ENCODE measurements around the gene ATRNL1.
"Not testable (repeated sequence)": the region's sequence is repeated elsewhere in the genome, so short reads cannot be mapped to it uniquely, and the experiment has no call there.

Gene ATRNL1

DNA sequence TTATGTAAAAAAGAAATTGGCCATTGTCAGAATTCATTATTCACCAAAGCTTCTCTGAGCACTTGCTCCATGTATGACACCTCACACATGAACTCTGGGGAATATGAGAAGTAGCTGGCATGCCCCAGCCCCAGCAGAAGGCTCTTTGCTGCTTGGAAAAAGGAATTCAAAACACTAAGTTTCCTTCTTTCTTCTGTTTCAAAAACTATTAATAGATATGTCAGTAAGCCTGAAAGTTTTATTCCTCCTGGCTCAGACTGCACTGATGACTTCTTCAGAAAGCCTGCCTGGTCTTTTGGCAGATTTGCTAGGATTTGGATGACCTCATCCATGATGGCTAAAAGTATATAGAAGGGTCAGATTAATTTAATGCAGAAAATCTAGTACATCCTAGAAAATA lies 668.9 kb downstream of the ATRNL1 start:
- no peak for DNase-seq (ENCODE audit: low read depth)

DNA sequence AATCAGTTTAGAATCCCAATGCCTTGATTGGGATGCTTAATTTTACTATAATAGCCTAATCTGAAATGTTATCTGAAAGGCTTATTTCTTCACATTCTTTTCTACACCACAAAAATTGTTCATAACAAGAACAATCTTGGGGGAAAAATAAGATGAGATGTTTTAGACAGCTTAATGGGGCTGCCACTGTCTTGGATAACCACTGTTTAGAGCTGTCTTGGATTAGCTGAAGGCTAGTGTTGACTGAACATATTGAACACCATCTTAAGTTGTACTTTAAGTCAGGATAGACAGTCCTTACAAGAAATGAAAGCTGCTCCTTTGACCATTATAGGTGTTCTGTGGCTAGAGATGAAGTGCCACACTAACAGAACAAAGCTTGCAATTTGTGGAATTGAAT lies 678.6 kb downstream of the ATRNL1 start:
- DNase-seq (ENCODE audit: low read depth), result no peak

DNA sequence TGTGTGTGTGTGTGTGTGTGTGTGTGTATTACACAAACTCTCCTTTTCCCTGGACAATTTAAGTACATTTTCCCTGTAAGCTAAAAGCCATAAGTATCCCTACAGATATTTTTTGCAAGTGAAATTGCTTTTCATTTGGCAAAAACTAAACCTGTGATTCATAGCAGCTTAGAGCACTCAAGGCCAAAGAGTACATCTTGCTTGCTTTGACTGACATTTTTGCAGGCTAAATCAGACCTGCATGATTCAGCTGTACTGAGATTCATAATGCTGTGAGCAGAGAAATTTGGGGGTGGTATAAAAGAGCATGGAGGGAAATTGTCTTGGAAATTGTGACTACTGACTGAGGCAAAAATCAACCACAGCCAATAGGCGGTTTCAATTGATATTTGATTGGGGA lies 679.4 kb downstream of the ATRNL1 start:
- DNase-seq (ENCODE audit: low read depth), result no peak

DNA sequence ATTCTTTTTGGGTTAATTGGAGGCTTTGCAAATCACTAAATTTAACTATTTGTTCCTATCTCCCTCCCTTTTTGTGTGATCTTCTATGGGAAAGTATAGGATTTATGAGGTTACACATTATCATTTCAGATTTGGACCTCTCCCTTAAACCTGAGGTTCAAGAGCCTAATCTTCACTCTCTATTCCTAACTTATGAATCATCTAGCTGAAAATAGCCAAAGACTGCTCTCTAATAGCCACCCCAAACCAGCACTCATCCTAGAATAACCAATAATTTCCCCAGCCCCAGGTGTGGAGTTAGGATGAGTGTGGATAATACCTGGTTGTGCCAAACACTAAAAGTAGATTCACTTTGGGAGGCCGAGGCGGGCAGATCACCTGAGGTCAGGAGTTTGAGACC lies 680.7 kb downstream of the ATRNL1 start:
- no peak for DNase-seq (ENCODE audit: low read depth)

DNA sequence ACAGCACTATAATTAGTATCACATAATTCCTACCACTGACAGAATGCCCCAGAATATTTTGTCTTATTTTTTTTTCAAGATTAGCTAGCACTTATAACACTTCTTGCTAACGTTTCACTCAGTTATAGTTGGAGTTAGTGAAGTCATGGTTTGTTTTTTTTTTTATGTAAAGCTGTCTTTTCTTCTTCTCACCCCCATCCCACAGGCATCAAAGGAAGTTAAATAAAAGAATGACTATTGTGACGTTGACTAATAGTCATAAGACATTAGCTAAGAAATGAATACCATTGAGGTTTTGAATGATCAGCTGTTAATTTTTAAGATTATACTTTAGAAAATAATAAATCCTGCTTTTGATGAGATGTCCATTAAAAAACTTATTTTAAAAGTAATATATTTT lies 681.6 kb downstream of the ATRNL1 start:
- DNase-seq (ENCODE audit: low read depth), result no peak

DNA sequence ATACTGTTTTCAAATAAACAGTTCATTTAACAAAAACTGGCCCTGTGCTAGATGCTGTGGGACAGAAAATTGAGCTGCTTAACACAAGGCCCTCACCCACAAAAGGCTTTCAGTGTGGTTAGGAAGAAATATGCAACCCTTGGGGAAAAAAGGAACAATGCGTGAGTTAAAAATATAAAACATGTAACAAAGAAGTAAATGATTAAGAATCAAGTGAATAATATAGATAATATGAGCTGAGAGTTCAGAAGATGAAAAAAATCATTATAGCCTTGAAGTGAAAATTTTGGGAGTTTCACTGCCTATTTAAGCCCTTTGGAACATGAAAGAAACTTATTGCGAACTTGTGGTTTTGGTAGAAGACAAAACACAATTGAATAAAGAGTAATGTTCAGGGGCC lies 684.5 kb downstream of the ATRNL1 start:
- DNase-seq (ENCODE audit: low read depth), result no peak

DNA sequence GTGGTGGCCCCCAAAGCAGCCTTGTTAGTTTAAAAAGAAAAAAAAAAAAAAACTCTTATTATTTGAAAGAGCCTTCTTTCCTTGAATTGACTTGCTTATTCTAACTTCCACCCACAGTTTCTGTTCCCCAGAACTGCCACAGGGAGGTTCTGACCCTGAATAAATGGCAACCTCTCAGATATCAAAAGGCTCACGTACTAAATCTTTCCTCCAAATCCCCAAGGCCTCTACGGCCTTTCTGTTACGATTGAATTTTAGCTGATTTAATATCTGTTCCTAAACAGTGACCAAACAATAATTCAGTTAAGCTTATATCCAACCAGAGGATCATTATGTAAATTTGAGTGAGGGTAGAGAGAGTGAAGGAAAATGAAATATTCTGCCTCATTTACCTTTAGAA lies 697.1 kb downstream of the ATRNL1 start:
- no peak for DNase-seq (ENCODE audit: low read depth)

DNA sequence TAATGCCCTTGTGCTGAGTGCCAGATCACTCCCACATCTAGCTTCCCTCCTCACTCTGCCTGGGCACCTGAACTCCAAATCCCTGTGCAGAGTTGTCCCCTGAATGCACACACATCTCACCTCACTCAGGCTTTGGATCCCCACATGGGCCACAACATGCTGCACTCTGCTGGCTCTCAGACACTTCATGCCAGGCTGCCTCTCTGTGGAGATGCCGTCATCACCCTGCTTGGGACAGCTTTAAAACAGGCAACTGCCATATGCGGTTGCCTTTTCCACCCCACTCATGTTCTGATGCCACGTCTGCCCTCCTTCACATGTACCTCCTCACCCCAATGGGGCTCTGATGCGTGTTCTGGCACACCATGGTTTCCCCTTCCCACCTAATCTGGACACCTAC lies 702.8 kb downstream of the ATRNL1 start:
- no peak for DNase-seq (ENCODE audit: low read depth)

DNA sequence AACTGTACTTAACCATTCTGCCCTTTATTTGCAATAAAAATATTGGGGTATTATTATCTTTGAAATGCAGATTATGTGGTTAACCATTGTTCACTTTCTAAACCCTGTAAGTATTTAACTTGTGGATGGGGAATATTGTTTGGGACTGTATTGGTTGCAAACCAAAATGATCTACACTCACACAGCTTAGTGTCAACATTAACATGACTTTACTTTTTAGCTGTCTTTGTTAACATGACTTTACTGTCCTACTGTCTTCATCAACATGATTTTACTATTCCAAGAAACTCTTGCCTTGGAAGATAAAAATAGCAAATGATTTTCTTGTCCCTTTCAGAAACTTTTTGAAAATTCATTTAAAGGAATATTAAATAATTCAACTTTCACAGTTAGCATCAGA lies 708.3 kb downstream of the ATRNL1 start:
- DNase-seq (ENCODE audit: low read depth), result no peak

DNA sequence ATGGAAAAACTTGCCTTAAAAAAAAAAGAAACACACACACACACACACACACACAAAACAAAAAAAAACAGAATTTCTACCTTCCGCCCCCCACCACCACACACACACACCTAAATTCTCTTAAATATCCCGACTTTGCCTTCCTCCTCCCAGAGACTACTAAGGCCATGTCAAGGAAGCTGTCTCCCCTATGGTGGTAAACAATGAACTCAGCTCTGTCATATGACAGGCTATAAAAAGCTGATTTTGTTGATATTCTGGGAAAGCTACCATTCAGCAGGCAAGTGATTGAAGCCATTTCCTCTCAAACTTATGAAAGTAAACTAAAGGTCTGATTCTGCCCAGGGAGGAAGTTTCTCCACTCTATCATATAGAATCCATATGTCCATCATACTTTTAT lies 708.8 kb downstream of the ATRNL1 start:
- DNase-seq (ENCODE audit: low read depth), result no peak

DNA sequence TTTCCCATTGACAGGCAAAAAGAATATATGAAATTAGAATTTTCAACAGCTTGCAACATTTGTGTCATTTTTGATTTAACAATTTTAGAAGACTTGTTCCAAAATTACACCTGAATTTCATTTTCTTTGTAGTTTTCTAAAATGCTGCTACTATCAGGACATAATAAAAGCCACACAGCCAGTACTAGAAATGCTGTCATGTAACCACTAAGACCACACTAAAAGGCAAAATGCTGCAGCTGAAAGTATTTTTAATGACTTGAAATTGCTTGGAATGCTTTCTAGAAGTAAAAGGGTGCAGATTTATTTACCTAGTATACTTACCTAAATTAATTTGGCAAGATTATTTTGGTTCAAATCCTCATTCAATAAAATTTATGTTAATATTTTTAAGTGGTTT lies 709.7 kb downstream of the ATRNL1 start:
- DNase-seq (ENCODE audit: low read depth), result no peak

DNA sequence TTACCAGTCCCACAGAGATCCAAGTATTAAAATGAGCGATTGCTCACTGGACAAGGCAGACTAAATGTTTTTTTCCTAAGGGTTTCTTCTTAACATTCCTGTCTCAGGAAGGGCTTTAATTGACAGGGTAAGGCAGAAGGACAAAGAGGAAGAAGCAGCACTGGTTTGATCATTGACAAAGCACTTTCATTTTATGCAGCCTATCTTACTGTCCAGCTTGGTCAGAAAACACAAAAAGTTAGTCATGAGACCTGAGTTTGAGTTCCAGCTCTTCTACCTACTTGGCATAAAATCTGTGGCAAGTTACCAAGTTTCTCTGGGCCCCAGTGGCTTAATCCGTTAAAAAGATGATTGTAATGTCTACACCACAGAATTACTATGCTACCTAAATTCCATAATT lies 721.4 kb downstream of the ATRNL1 start:
- no peak for DNase-seq (ENCODE audit: low read depth)

DNA sequence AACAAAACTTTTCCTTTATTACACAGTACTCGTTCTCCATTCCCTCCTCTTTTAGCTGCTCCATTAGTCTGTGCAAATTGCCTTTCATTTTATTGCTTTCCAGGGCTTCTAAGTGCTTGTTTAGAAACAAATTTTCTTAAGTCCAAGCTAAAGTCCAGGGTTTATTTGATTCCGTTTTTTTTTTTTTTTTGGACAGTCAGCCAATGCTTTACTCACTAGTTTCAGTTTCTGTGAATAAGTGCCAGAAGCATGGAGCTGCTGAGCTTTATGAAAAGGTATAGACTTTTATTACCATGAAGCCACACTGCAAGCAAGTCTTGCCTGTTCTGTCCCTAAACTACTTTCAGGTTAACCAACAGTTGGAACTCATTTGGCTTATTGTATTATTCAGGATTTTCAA lies 724.8 kb downstream of the ATRNL1 start:
- DNase-seq (ENCODE audit: low read depth), result no peak

DNA sequence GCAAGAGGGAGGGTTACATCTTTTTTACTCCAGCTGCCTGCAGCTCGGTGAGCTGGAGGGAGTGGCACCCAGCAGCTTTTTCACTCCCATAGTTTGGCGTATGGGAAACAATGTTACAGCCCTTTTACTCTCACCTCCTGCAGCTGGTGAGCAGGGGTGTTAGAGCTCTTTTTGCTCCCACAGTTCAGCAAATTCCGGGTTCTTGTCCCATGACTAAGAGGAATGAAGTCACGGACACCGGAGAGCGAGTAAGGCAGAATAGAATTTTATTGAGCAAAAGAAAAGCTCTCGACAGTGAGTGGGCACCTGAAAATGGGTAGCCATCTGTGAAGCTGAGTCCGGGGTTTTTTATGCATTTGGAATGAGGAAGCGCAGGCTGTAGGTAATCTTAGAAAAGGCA lies 733.2 kb downstream of the ATRNL1 start:
- no peak for DNase-seq (ENCODE audit: low read depth)

DNA sequence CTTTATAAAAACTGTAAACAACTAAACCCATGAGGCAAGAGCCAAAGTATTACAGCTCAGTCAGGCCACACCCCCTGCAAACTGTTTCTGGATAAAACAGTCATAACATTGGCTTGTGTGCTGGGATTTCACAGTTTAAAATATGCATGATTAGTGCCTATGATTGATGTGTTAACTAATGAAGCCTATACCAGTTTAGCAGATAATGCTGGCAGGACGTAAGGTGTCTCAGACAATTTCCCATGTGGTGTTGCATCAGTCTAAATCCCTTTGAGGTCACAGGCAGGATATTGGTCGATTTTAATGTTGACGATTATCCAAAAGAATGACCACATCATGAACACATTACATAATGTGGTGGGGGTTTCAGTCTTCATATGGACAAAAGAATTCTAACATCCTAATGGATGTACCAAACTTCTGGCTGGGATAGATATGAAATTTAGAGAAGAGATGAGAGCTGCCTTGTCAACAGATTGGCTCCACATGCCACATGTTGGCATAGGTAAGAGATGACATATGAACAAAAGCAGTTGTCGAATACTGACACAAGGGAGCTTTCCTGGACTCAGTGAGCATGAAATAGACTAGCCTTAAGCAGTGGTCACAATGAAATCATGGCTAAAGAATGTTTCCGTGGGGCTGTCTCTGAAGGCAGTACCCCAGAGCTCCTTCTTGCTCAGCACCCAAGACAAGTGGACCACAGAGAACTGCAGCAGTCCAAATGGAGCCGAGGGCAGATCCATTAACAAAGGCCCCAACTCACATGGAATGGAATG lies 734.3 kb downstream of the ATRNL1 start:
- DNase-seq (ENCODE audit: low read depth), result no peak

DNA sequence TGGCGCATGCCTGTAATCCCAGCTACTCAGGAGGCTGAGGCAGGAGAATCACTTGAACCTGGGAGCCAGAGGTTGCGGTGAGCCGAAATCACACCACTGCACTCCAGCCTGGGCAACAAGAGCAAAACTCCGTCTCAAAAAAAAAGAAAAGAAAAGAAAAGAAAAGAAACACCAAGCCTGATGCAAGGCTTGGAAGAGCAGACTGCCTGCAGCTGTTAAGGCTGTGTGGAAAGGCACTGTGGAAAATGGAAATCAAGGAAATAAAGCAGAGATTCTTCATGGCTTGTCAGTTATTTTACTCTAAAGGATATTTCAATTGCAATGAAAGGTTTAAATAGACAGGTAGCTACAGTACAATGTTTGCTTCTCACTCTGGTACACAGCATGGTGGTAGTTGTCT lies 735.0 kb downstream of the ATRNL1 start:
- not testable (repeated sequence) for DNase-seq (ENCODE audit: low read depth)

DNA sequence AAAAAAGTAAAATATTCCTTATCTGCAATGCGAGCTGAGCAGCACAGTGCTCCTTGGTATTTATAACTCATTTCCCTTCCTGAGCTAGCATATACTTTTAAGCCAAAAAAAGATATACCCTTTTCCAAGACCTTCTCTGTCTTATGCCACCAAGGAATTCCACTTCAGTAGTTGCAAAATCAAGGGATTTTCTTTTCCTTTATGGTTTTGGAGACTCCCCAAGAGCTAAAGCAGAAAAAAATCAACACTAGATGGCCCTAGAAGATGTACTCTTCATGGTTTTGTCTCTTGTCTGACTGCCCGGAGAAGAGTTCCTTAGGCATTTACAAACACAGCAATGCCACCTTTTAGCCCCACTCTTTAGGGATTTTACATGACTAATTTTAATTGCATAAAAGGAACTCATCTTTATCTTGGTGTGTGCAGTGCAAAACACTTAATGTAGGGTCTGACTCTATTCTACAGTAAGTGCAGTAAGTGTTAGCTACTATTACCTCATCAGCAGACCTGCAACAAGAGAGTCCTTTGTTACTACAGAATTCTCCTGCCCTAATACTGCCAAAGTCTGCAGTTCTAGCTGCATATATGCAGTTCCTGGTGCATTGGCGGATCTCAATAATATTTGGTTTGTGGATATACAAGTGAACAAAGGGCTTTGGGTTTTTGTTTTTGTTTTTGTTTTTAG lies 736.5 kb downstream of the ATRNL1 start:
- DNase-seq (ENCODE audit: low read depth), result no peak

DNA sequence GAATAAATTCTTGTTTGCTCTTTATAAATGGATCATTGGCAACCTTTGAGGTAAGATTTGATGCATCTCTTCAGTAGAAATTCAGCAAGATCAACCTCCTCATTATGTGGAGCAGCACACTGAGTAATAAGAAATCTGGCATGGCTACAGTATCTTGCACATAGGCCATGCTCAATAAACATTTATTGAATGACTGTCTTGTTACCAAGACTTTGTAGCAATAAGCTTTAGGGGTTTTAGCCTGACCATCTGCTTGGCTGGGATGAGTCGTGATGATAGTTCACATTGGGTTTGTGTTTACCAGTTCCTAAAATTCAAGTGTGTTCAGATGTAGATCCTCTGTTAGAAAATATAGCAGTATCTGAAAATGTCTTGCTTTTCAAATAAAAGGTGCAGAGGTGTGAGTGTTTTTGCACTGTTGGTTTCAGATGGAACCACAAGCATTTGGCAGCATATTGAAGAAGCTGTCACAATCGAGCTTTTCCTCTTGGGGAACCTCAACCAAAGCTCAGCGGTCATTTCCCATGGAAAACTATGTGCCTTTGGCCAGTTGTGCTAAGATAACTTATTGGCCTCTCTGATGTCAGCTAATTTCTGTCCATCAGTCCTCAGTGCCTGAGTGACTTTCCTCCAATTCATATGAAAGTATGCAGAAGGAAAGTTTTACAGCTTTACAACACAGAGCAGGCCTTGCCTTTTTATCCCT lies 737.3 kb downstream of the ATRNL1 start:
- DNase-seq (ENCODE audit: low read depth), result no peak

DNA sequence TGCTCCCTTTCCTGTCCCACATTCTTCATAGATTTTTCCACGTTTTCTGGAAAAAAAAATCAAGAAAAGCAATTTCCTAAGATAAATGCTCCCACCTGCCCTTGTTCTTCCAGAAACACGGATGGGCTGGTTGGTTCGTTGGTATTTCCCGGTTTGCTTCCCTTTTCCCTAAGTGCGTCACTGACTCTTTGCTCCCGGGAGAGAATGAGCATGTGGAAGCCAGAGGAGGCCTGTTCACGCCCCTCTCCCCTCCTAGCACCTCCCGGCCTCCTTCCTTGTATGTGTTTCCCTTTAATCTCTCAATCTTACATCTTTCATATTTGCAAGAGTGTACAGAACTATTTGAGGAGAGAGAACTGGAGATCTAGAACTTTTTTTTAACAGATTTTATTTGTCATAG lies 737.9 kb downstream of the ATRNL1 start:
- DNase-seq (ENCODE audit: low read depth), result no peak

DNA sequence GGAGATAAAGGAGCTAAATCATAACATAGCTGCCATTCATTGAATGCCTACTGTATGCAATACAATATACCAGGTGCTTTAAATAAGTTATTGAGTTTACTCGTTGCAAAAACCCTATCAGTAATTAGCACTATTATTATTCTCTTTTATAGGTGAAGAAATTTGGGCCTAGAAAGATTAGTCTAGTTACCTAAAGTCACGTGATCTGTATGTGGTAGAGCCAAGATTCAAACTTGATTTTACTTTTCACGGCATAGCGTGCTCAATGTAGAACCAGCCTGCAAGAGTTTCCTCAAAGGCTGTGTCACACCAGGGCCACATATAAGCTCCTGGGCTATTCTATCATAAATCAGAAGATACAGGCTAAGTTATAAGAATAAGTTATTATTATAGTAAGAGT lies 740.0 kb downstream of the ATRNL1 start:
- DNase-seq (ENCODE audit: low read depth), result no peak

DNA sequence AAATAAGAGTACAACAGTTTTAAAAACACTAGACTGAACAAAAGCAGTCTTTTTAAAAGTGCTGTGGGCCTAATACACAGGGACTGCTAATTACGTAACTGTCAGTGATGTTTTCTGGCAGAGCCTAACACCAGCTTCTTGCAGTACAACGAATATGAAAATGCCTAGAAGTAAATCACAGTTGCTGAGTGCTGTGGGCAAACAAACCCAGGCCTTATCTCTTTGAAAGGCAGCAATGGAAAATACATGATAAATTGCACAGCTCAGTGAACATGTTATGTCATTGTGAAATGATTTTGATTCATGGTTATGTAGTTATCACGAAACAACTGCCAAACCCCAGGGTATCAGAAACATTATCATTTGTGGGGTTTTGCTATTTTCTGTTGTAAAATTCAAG lies 751.4 kb downstream of the ATRNL1 start:
- no peak for DNase-seq (ENCODE audit: low read depth)

DNA sequence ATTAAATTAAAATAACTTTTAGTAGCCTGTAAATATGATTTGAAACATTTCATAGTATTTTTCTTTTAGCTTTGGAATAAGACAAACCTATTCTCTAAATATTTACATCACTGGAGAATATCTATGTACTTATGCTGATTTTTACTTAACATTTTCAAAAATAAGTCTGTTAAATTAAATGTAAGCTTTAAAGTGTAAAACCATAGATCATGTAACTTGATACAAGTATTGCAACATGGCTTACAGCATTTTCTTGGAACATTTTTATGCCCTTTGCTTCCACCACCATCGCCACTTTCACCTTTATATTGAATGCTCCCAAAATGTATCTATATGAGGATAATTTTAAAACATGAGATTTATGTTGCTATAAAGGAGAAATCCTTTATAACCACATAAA lies 752.8 kb downstream of the ATRNL1 start:
- no peak for DNase-seq (ENCODE audit: low read depth)

DNA sequence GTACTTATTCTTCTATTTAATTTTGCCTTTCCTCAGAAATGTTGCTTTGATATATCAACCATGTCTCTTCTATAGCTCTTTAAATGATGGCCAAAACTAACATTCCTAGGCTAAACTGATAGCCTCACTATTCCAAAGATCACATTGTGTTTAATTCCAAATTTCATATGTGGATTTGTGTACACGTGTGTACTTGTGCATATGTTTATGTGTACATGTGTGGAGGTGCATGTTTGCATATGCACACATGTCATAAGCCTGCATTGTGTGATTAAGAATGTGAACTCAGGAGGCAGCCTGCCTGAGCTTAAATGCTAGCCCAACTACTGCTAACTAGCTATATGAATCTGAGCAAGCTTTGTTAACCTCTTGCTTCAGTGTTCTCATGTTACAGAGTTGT lies 753.4 kb downstream of the ATRNL1 start:
- DNase-seq (ENCODE audit: low read depth), result no peak
